Measurements from ENCODE around the gene MPND.

MPND gene

GRCh38 chr19:4409123-4409933, 66.0 kb downstream of the MPND start:
- no peak for DNase-seq
